ENCODE results near the gene SNX4.
"Not testable (repeated sequence)": the region's sequence is repeated elsewhere in the genome, so short reads cannot be mapped to it uniquely, and the experiment has no call there.

The SNX4 gene

GRCh38 chr3:125519678-125520562, at the start of gene SNX4:
Gene SNX4 (minus strand): TSS chr3:125520202. CDS start chr3:125520172, 30 bp downstream.
- DNase-seq (ENCODE audit: low read depth) = peak; percentile 81
- no peak for TF ChIP-seq CTCF (IDR thresholded peaks at IDR 0.05; ENCODE audit: low read depth, low read length, missing control alignments)
- in situ Hi-C loops (cut with HindIII; ENCODE audit: low sequenced_read_pairs) = no loop called here
- H3K4me3 ChIP-seq (ENCODE audit: low read depth, low read length) = peak within 1 kb of the TSS; percentile 94

- no peak for TF ChIP-seq CTCF (IDR thresholded peaks at IDR 0.05; ENCODE audit: low read depth, low read length, missing control alignments)
- DNase-seq (ENCODE audit: low read depth) = peak; percentile 3
- in situ Hi-C loops (cut with HindIII; ENCODE audit: low sequenced_read_pairs) = loop anchor here (25.0 kb wide), 1 partner anchor 794 kb away; no protein-coding TSS in a partner anchor
- H3K4me3 ChIP-seq (ENCODE audit: low read depth, low read length) = no peak overlapping the region
Observed at GRCh38 chr3:125556314-125556713, 36.3 kb upstream of the SNX4 start.

GRCh38 chr3:125552401-125552800, 32.4 kb upstream of the SNX4 start:
- no peak for DNase-seq (ENCODE audit: low read depth)
- H3K4me3 ChIP-seq (ENCODE audit: low read depth, low read length) = no peak overlapping the region
- in situ Hi-C loops (cut with HindIII; ENCODE audit: low sequenced_read_pairs) = loop anchor here (25.0 kb wide), 1 partner anchor 790 kb away; no protein-coding TSS in a partner anchor
- no peak for TF ChIP-seq CTCF (IDR thresholded peaks at IDR 0.05; ENCODE audit: low read depth, low read length, missing control alignments)

- no peak for TF ChIP-seq CTCF (IDR thresholded peaks at IDR 0.05; ENCODE audit: low read depth, low read length, missing control alignments)
- no peak overlapping the region for H3K4me3 ChIP-seq (ENCODE audit: low read depth, low read length)
- in situ Hi-C loops (cut with HindIII; ENCODE audit: low sequenced_read_pairs) = no loop called here
- DNase-seq (ENCODE audit: low read depth) = no peak
Observed at GRCh38 chr3:125528920-125529319, 8.9 kb upstream of the SNX4 start.

- DNase-seq (ENCODE audit: low read depth) = no peak
- no peak overlapping the region for H3K4me3 ChIP-seq (ENCODE audit: low read depth, low read length)
- in situ Hi-C loops (cut with HindIII; ENCODE audit: low sequenced_read_pairs) = no loop called here
- no peak for TF ChIP-seq CTCF (IDR thresholded peaks at IDR 0.05; ENCODE audit: low read depth, low read length, missing control alignments)
Observed at GRCh38 chr3:125525153-125525552, 5.2 kb upstream of the SNX4 start.

- DNase-seq (ENCODE audit: low read depth); in situ Hi-C loops (cut with HindIII; ENCODE audit: low sequenced_read_pairs): not testable (repeated sequence)
- peak overlapping the region; percentile 94 for H3K4me3 ChIP-seq (ENCODE audit: low read depth, low read length)
Observed at GRCh38 chr3:125520563-125520919, 539 bp upstream of the SNX4 start.

- TF ChIP-seq CTCF (IDR thresholded peaks at IDR 0.05; ENCODE audit: low read depth, low read length, missing control alignments) = no peak
- in situ Hi-C loops (cut with HindIII; ENCODE audit: low sequenced_read_pairs) = no loop called here
- no peak for DNase-seq (ENCODE audit: low read depth)
- H3K4me3 ChIP-seq (ENCODE audit: low read depth, low read length) = no peak overlapping the region
Observed at GRCh38 chr3:125515421-125515820, 4.6 kb downstream of the SNX4 start.
